Fibroblast of lung (primary cell): ENCODE data around the gene SMAD3. TPM values are rescaled to one million over a fixed set of nuclear protein-coding genes. Genes with fewer than 3 reads are reported as not detected.

ENCODE experiments used
- DNase-seq, 2 donors: peaks; one replicate each; pipeline versions ENCODE4 v3.0.0 to v3.0.0-alpha.2; 2010; ENCODE audit warnings: low read depth in 2 of 2
- H2AFZ ChIP-seq: 2 replicates; pipeline ENCODE4 v1.5.1; 2012; ENCODE audit warnings: low read length, control low read depth, inconsistent platforms
- H3K27ac ChIP-seq: 2 replicates; pipeline ENCODE4 v1.5.1; 2011; ENCODE audit warnings: low read length, control low read depth; ENCODE audit not compliant: insufficient read depth
- H3K27me3 ChIP-seq: 2 replicates; pipeline ENCODE4 v1.5.1; 2011; ENCODE audit warnings: mild to moderate bottlenecking, low read length; ENCODE audit not compliant: control insufficient read depth, insufficient read depth
- H3K36me3 ChIP-seq: 2 replicates; pipeline ENCODE4 v1.5.1; 2011; ENCODE audit warnings: low read length; ENCODE audit not compliant: control insufficient read depth, insufficient read depth
- H3K4me1 ChIP-seq: 2 replicates; pipeline ENCODE4 v1.5.1; 2011; ENCODE audit warnings: low read length; ENCODE audit not compliant: control insufficient read depth, insufficient read depth; ENCODE audit errors: extremely low read depth
- H3K4me2 ChIP-seq: 2 replicates; pipeline ENCODE4 v1.5.1; 2011; ENCODE audit warnings: low read length, control low read depth; ENCODE audit not compliant: insufficient read depth; ENCODE audit errors: extremely low read depth
- H3K4me3 ChIP-seq, 4 experiments: fragments of 200-600 bp in 1 of 4; sonication (generic) in 1 of 4; replicated peaks in 1 of 4; 2 replicates each; pipeline ENCODE4 v1.5.1; 2011 to 2016; ENCODE audit warnings: low read length in 4 of 4, low read depth in 3 of 4, mild to moderate bottlenecking in 3 of 4, control low read depth in 2 of 4, inconsistent platforms in 1 of 4, mixed read lengths in 1 of 4; ENCODE audit not compliant: insufficient read depth in 1 of 4; ENCODE audit errors: control extremely low read depth in 1 of 4
- H3K79me2 ChIP-seq: 2 replicates; pipeline ENCODE4 v1.5.1; 2012; ENCODE audit warnings: mild to moderate bottlenecking, low read length, inconsistent platforms; ENCODE audit not compliant: control insufficient read depth, insufficient read depth
- H3K9ac ChIP-seq: 2 replicates; pipeline ENCODE4 v1.5.1; 2011; ENCODE audit warnings: mild to moderate bottlenecking, low read length, control low read depth; ENCODE audit not compliant: insufficient read depth
- H3K9me3 ChIP-seq: 2 replicates; pipeline ENCODE4 v1.5.1; 2012; ENCODE audit warnings: low read depth, low read length; ENCODE audit not compliant: control insufficient read depth, insufficient read depth
- H4K20me1 ChIP-seq: 2 replicates; pipeline ENCODE4 v1.5.1; 2011; ENCODE audit warnings: low read length; ENCODE audit not compliant: control insufficient read depth, insufficient read depth; ENCODE audit errors: extremely low read depth
- CTCF ChIP-seq, 2 donors: IDR thresholded peaks in 1 of 2; conservative IDR thresholded peaks in 1 of 2; 1 replicate in 1 of 2; 2 replicates in 1 of 2; pipeline ENCODE4 v1.5.1; 2011 to 2012; ENCODE audit warnings: low read length in 2 of 2, control low read depth in 1 of 2, inconsistent platforms in 1 of 2, low read depth in 1 of 2, mild to moderate bottlenecking in 1 of 2
- EZH2 ChIP-seq: IDR thresholded peaks from 2 replicates; pipeline ENCODE4 v1.5.1; 2012; ENCODE audit warnings: low read length, control low read depth, mild to moderate bottlenecking; ENCODE audit errors: missing control alignments
- polyA plus RNA-seq, 2 donors: library from polyadenylated mRNA; depleted of rRNA in 1 of 2; stranded (reverse) in 1 of 2; unstranded in 1 of 2; fragments of >200 nt; gene quantifications; 2 replicates each; pipeline ENCODE4 v1.2.1, GENCODE V29; 2011 to 2012; ENCODE audit warnings: missing spikeins in 1 of 2
- total RNA-seq: library from RNA; depleted of rRNA; stranded (reverse); fragments of >200 nt; gene quantifications from 2 replicates; pipeline ENCODE4 v1.2.1, GENCODE V29; 2014

The SMAD3 gene
- total and polyA plus RNA-seq, 2 donors (not counting 1 experiment from before 2014, with no cell fraction given) = 69.9 to 173 TPM

GRCh38 chr15:67130166-67130565, 64.8 kb downstream of the SMAD3 start:
- DNase-seq = no peak
- Histone ChIP-seq H3K27me3 (no peaks in the 10 kb centered on the region), H3K36me3 (peaks cover 33% of the 10 kb centered on the region), H3K9me3 (no peaks in the 10 kb centered on the region), H4K20me1 (no peaks in the 10 kb centered on the region), H3K27ac (peak overlapping the region; percentile 88), H3K4me1 (peaks cover 87% of the 10 kb centered on the region), H3K9ac (no peak overlapping the region), H3K4me2 (no peak overlapping the region), H3K4me3 (no peak overlapping the region), H3K79me2 (peaks cover 92% of the 10 kb centered on the region), H2AFZ (no peak overlapping the region)
- TF ChIP-seq CTCF (conservative IDR thresholded peaks at IDR 0.05 in 1 of 2, IDR thresholded peaks at IDR 0.05 in 1 of 2; ENCODE audit: low read depth in 1 of 2, low read length in 2 of 2) (no peak), EZH2 (no peak)

GRCh38 chr15:67130673-67131601, 65.5 kb downstream of the SMAD3 start:
- Histone ChIP-seq H3K9ac (no peak overlapping the region), H3K4me2 (peak overlapping the region; percentile 37), H3K4me1 (peaks cover 89% of the 10 kb centered on the region)

More at GRCh38 chr15:67130673-67131601, 65.5 kb downstream of the SMAD3 start:
- Histone ChIP-seq H3K9me3 (no peaks in the 10 kb centered on the region), H3K36me3 (peaks cover 33% of the 10 kb centered on the region), H2AFZ (no peak overlapping the region), H3K27ac (peak overlapping the region; percentile 88), H3K27me3 (no peaks in the 10 kb centered on the region), H3K4me3 (no peak overlapping the region), H4K20me1 (no peaks in the 10 kb centered on the region), H3K79me2 (peaks cover 94% of the 10 kb centered on the region)
- no peak for TF ChIP-seq CTCF (conservative IDR thresholded peaks at IDR 0.05 in 1 of 2, IDR thresholded peaks at IDR 0.05 in 1 of 2; ENCODE audit: low read depth in 1 of 2, low read length in 2 of 2)
- TF ChIP-seq EZH2 = no peak
- no peak for DNase-seq
